Astrocyte of the spinal cord (primary cell): ENCODE measurements around the gene HSD17B14.

Source experiments
- DNase-seq: peaks from one replicate; pipeline ENCODE4 v3.0.0; 2011; ENCODE audit warnings: low read depth, low spot score
- H3K4me3 ChIP-seq: 2 replicates; pipeline ENCODE4 v1.5.1; 2011; ENCODE audit warnings: low read depth, mild to moderate bottlenecking, low read length, moderate library complexity
- in situ Hi-C: cut with HindIII; loops from 2 replicates; pipeline ENCODE4 v1.10.0; 2017; ENCODE audit warnings: low sequenced_read_pairs
- TF ChIP-seq, protein P1 (sequence below): IDR thresholded peaks from 2 replicates; pipeline ENCODE4 v1.5.1; 2012; ENCODE audit warnings: low read depth, mild to moderate bottlenecking, low read length, inconsistent platforms

Gene HSD17B14

DNA sequence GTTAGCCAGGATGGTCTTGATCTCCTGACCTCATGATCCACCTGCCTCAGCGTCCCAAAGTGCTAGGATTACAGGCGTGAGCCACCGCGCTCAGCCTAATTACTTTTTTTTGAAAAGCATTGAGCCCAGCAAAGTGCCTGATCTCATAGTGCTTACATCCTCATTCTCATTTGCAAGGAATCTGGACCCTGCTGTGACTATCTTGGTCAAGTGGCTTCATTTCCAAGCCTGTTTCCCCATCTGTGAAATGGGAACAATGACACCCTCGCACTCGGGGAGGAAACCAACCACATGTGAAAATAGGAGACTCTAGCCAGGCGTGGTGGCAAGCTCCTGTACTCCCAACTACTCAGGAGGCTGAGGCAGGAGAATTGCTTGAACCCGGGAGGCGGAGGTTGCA is 33.8 kb upstream of the HSD17B14 start:
- no peak overlapping the region for H3K4me3 ChIP-seq
- TF ChIP-seq, protein P1, sequence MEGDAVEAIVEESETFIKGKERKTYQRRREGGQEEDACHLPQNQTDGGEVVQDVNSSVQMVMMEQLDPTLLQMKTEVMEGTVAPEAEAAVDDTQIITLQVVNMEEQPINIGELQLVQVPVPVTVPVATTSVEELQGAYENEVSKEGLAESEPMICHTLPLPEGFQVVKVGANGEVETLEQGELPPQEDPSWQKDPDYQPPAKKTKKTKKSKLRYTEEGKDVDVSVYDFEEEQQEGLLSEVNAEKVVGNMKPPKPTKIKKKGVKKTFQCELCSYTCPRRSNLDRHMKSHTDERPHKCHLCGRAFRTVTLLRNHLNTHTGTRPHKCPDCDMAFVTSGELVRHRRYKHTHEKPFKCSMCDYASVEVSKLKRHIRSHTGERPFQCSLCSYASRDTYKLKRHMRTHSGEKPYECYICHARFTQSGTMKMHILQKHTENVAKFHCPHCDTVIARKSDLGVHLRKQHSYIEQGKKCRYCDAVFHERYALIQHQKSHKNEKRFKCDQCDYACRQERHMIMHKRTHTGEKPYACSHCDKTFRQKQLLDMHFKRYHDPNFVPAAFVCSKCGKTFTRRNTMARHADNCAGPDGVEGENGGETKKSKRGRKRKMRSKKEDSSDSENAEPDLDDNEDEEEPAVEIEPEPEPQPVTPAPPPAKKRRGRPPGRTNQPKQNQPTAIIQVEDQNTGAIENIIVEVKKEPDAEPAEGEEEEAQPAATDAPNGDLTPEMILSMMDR: no peak
- in situ Hi-C loops: no loop called here
- no peak for DNase-seq

DNA sequence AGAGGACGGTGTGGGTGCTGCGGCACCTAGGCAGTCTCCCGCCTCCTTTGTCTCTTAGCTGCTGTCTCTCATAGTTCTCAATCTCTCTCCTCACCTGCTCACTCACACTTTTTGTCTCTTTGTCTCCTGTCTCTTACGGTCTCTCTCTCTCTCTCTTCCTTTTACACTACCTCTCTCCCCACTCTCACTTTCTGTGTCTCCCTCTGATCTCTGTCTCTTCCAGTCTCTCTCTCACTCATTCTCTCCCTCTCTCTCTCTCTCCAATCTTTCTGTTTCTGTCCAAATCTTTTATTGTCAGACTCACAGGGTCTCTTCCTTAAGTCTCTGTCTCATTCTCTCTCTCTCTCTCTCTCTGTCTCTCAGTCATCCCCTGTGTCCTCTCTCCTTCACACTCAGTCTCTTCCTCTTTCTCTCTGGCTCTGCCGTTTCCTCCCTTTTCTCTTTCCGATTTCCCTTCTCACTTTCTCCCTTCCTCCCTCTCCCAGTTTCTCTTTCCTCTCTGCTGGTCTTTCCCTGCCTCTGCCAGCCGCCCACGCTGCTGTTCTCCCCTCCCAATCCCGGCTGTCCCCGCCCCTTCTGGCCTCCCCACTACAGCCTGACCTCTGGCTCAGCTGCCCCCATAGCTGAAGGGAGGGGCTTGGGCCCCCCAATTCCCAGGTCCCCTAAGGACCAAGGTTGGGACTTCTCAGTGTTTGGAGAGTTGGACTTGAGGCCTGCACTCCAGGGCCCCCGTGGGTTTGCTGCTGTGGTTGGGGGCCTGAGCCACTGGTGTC is 32.0 kb upstream of the HSD17B14 start, which contains the start of gene PLEKHA4:
Gene PLEKHA4, minus strand, starts transcription at position 504 of the 773 bp plus-strand sequence. CDS start 997 bp downstream, outside the sequence.
- in situ Hi-C loops: no loop called here
- peak; percentile 38 for DNase-seq
- H3K4me3 ChIP-seq: peak within 1 kb of the TSS; percentile 37
- TF ChIP-seq, protein P1: no peak

DNA sequence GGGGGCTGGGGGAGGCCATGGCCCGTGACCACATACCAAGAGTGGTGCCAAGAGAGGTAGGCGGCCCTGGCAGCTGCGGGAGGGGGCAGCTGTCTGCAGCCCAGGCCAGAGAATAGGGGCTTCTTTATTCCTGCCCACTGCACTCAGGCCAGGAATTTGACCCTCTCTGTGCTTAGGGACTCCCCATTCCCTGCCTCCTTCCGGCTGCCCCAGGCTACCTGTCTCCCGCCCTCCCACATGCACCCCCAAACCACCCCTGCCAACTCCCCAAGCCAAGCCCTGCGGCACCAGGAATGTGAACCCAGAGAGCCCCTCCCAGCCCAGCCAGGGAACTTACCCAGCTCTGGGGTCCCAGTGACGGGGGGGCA is 31.4 kb upstream of the HSD17B14 start:
- H3K4me3 ChIP-seq: peak overlapping the region; percentile 37
- TF ChIP-seq, protein P1: no peak
- DNase-seq: no peak
- in situ Hi-C loops: no loop called here

DNA sequence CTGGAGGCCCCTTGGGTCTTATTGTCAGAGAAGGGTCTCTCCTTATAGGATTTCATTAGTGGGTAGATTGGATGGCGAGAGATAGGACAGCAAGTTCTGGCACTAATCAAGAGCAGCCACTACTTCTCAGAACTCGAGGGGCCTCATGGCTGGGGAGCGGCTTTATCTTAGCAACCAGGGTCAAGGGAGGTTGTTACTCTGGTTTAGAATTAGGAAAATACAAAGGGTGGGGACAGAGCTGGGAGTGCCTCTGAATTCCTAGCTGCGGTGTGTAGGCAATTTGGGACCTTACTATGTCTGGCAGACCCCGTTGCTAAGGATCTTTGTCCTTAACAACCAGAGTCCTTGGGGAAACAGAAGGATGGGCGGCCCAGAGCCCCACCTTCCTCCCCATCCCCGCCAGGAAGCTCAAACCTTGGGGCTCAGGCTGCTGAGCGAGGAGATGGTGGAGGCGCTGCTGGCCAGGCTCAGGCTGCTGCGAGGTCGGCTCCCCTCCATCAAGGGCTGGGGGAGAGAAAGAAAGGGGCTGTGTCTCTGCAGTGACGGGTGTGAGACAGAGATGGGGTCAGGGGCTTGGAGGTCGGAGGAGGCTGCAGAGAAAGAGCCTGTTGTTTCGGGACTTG is 30.9 kb upstream of the HSD17B14 start:
- H3K4me3 ChIP-seq: peak overlapping the region; percentile 37
- DNase-seq: no peak
- in situ Hi-C loops: no loop called here
- TF ChIP-seq, protein P1: no peak

DNA sequence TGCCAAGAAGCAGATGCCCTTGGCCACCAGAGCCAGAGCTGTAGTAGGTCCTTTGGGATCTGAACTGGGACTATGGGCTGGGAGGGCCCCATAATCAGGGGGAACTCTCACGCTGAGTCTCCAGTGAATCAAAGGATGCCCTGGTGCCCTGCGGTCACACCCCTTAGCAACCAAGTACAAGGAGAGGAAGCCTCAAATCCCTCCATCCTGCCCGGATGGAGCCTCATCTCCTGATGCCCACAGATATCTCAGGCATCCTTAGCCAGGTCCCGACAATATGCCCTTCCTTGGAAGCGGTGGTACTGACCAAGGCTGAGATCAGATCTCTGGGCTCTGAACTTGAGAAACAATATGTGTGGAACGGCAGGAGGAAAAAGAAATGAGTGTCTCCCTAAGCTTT is 30.4 kb upstream of the HSD17B14 start:
- no peak for DNase-seq
- in situ Hi-C loops: no loop called here
- TF ChIP-seq, protein P1: no peak
- no peak overlapping the region for H3K4me3 ChIP-seq

DNA sequence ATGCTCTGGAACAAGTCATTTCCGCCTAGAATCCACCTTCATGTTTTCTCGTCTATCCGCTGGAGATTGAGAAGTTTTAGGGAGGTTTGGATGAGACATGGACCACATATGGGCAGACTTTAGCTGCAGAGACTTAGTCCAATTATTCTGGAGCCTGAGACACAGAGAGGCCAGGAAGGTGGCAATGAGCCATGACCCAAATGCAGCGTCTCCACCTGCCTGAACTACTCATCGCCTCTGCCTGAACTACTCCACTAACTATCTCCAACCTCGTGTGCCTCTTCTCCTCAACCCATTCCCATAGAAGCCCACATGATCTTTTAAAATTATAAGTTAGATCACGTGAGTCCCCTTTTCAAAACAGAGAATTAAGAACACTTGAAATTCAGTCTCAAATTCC is 26.5 kb upstream of the HSD17B14 start:
- DNase-seq: no peak
- in situ Hi-C loops: no loop called here
- H3K4me3 ChIP-seq: no peak overlapping the region
- TF ChIP-seq, protein P1: no peak
